Activated T-cell treated with anti-CD3 and anti-CD28 coated beads, Interleukin-2, amount 50 U/mL, for 24 hours (primary cell): ENCODE measurements around the gene POM121C.
"Not testable (repeated sequence)": the region's sequence is repeated elsewhere in the genome, so short reads cannot be mapped to it uniquely, and the experiment has no call there.

Experiments
- DNase-seq: peaks from one replicate; pipeline ENCODE4 v3.0.0-alpha.2; 2020
- H3K27ac Mint-ChIP-seq: 2 replicates; pipeline ENCODE4 v1.8.0; 2020; ENCODE audit warnings: mild to moderate bottlenecking, mixed read lengths
- H3K27me3 Mint-ChIP-seq: 2 replicates; pipeline ENCODE4 v1.8.0; 2020; ENCODE audit warnings: mixed read lengths
- H3K36me3 Mint-ChIP-seq: 2 replicates; pipeline ENCODE4 v1.8.0; 2020; ENCODE audit warnings: low read depth, mixed read lengths
- H3K4me1 Mint-ChIP-seq: 2 replicates; pipeline ENCODE4 v1.8.0; 2020; ENCODE audit warnings: low read depth, mixed read lengths
- H3K4me3 Mint-ChIP-seq: 2 replicates; pipeline ENCODE4 v1.8.0; 2020; ENCODE audit warnings: mild to moderate bottlenecking, moderate library complexity, mixed read lengths
- H3K9me3 Mint-ChIP-seq: 2 replicates; pipeline ENCODE4 v1.8.0; 2020; ENCODE audit warnings: mixed read lengths

The POM121C gene

DNA sequence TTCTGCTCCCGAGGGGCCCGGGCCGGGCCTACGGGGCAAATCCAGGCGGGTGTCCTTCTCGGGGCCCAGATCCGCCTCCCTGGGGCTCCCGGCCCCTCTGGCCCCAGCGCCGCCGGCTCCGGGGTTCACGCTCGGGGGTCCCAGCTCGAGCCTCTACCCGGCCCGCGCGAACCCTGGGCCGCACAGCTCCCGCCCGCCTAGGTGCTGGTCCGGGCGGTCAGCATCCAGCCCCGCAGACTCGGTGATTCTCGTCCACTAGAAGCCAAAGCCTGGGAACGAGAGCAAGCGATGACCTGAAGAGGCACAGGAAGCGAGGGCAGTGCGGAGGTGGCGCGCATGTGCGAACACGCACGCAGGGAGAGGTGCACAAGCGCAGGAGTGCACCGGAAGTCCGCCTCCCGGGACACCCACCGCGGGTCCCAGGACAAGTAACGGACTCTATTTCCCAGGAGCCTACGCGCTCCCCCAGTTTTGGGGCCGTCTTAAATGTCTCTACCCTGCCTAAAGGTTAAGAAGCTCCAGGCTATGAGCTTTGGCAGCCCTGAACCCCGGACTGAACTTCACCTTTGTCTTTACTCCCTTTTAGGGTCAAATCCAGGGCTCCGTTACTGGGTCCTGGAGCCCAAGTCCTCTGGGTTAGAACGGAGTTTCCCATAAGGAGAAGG is at the start of gene POM121C:
TSS of gene POM121C (minus strand) at position 321 of the 665 bp plus-strand sequence. CDS start 44,803 bp downstream, outside the sequence.
- Mint-ChIP-seq H3K27ac (peak within 1 kb of the TSS; percentile 93), H3K4me3 (peak within 1 kb of the TSS; percentile 95), H3K36me3 (peaks cover 29% of the 10 kb centered on the region), H3K4me1 (peaks cover 15% of the 10 kb centered on the region)
- DNase-seq, result peak; percentile 89
- H3K27me3 Mint-ChIP-seq, H3K9me3 Mint-ChIP-seq: not testable (repeated sequence)

DNA sequence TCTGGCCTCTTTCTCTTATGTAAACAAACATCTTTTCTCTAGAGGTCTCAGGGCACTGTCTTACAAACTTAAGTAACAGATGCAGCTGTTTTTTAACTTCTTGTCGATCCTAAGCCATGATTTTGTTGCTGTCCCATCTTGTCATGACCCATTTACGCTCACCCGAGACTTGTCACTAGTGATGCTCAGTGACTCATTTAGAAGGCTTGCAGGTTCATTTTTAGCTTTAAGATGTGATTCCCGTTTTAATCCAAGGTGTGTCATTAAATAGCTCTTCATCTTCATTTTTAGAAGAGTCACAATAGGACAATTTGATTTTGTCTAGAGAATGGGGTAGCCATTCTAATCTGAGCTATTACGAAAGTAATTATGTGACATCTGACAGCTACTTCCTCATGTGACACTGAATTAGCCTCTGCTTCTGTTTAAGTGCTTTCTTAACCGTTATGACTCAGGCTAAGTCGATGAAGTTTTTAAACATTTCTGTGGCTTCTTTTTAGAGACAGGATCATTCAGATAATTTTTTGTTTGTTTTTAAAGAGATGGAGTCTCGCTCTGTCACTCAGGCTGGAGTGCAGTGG is 48.7 kb upstream of the POM121C start:
- peaks cover 6% of the 10 kb centered on the region for H3K4me1 Mint-ChIP-seq
- no peaks in the 10 kb centered on the region for H3K9me3 Mint-ChIP-seq
- no peaks in the 10 kb centered on the region for H3K36me3 Mint-ChIP-seq
- H3K4me3 Mint-ChIP-seq, result no peak overlapping the region
- DNase-seq, result no peak
- peak overlapping the region; percentile 5 for H3K27ac Mint-ChIP-seq
- H3K27me3 Mint-ChIP-seq, result no peaks in the 10 kb centered on the region

GRCh38 chr7:75533926-75534325 is 47.8 kb upstream of the POM121C start:
- H3K4me1 Mint-ChIP-seq, result peaks cover 6% of the 10 kb centered on the region
- H3K36me3 Mint-ChIP-seq, result no peaks in the 10 kb centered on the region
- H3K9me3 Mint-ChIP-seq, result no peaks in the 10 kb centered on the region
- no peak overlapping the region for H3K27ac Mint-ChIP-seq
- no peak overlapping the region for H3K4me3 Mint-ChIP-seq
- no peak for DNase-seq
- no peaks in the 10 kb centered on the region for H3K27me3 Mint-ChIP-seq

DNA sequence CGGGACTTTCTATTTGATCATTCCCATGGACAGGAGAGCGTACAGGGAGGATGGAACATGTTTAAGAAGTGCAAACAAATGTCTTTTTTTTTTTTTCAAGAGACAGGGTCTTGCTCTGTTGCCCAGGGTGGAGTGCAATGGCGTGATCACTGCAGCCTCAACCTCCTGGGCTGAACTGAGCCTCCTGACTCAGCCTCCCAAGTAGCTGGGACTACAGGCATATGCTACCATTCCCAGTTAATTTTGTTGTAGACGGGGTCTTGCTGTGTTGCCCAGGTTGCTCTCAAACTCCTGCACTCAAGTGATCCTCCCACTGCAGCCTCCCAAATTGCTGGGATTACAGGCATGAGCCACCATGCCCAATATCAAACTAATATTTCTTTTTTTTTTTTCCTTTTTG is 46.5 kb upstream of the POM121C start:
- H3K27ac Mint-ChIP-seq, result no peak overlapping the region
- no peaks in the 10 kb centered on the region for H3K9me3 Mint-ChIP-seq
- no peaks in the 10 kb centered on the region for H3K27me3 Mint-ChIP-seq
- H3K36me3 Mint-ChIP-seq, result peaks cover 2% of the 10 kb centered on the region
- peaks cover 9% of the 10 kb centered on the region for H3K4me1 Mint-ChIP-seq
- DNase-seq, result no peak
- no peak overlapping the region for H3K4me3 Mint-ChIP-seq

GRCh38 chr7:75531359-75531821 is 45.3 kb upstream of the POM121C start:
- peaks cover 12% of the 10 kb centered on the region for H3K36me3 Mint-ChIP-seq
- H3K4me1 Mint-ChIP-seq, result peaks cover 17% of the 10 kb centered on the region
- H3K27ac Mint-ChIP-seq, result no peak overlapping the region
- no peak for DNase-seq
- H3K9me3 Mint-ChIP-seq, result no peaks in the 10 kb centered on the region
- H3K4me3 Mint-ChIP-seq, result no peak overlapping the region
- H3K27me3 Mint-ChIP-seq, result no peaks in the 10 kb centered on the region

DNA sequence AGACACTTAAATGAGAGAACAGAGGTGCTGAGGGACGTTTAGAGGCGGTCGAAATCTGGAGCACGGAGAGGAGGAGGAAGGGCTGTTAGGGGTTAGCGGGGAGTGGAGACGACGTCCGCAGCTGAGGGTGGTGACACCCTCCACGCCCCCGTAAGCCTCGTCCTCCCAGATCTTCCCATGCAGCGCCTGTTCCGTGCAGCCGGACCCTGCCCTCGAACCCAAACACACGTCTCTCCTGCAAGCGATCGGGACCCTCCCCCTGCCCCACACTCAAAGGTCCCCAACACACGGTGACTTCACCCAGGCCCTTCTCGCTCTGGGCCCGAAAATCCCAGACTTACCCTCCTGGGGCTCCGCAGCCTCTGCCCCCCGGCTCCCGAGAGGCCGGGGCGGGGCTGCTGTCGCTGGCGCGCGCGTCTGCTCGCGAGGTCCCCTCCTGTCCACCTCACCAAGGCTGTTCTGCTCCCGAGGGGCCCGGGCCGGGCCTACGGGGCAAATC is 41.2 kb upstream of the POM121C start:
- peaks cover 49% of the 10 kb centered on the region for H3K36me3 Mint-ChIP-seq
- H3K4me1 Mint-ChIP-seq, result peaks cover 42% of the 10 kb centered on the region
- not testable (repeated sequence) for H3K9me3 Mint-ChIP-seq, H3K27me3 Mint-ChIP-seq, DNase-seq
- peak overlapping the region; percentile 97 for H3K4me3 Mint-ChIP-seq
- peak overlapping the region; percentile 91 for H3K27ac Mint-ChIP-seq

DNA sequence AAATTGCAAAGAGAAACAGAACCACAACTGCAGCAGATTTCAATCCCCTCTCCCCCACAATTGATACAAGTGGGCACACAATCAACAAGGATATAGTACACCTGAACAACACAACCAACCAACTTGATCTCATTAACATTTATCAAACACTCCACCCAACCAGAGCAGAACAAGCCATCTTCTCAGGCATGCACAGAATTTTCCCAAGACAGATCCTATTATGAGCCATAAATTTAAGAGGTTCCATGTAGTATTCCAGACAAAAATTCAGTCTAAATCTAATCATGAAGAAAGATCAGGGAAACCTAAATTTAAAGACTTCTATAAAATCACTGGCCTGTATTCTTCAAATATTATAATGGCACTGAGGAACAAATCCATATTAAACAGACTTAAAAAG is 35.6 kb upstream of the POM121C start:
- Mint-ChIP-seq H3K36me3 (peaks cover 85% of the 10 kb centered on the region), H3K4me1 (peaks cover 49% of the 10 kb centered on the region)
- H3K9me3 Mint-ChIP-seq, H3K27ac Mint-ChIP-seq, H3K27me3 Mint-ChIP-seq, DNase-seq, H3K4me3 Mint-ChIP-seq: not testable (repeated sequence)

GRCh38 chr7:75518842-75519241 is 32.7 kb upstream of the POM121C start:
- H3K4me1 Mint-ChIP-seq, result peaks cover 26% of the 10 kb centered on the region
- DNase-seq, H3K27ac Mint-ChIP-seq, H3K9me3 Mint-ChIP-seq, H3K4me3 Mint-ChIP-seq, H3K27me3 Mint-ChIP-seq: not testable (repeated sequence)
- peaks cover 71% of the 10 kb centered on the region for H3K36me3 Mint-ChIP-seq

- DNase-seq, H3K27me3 Mint-ChIP-seq, H3K4me3 Mint-ChIP-seq, H3K27ac Mint-ChIP-seq, H3K9me3 Mint-ChIP-seq, H3K4me1 Mint-ChIP-seq: not testable (repeated sequence)
- H3K36me3 Mint-ChIP-seq, result peaks cover 25% of the 10 kb centered on the region
Measured at GRCh38 chr7:75509033-75509432, 22.9 kb upstream of the POM121C start.

DNA sequence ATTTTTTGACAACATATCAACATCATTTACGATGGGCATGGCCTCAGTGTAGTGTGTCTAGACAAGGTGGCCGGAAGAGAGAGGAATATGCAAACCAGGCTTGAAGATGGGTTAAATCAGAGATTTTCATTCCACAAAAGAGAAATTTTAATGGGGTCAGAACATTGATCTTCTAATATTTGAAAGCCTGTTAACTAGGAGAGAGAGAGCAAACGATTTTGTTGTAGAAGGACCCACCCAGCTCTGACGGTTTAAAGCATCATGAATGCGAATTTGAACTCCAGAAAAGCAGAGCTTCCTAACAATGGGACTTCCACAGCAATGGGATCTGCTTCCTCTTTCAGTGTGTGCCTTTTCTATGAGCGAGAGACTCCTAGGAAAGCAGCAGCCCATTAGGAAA is 5.9 kb upstream of the POM121C start, which contains the start of gene SPDYE5:
TSS of gene SPDYE5 (plus strand) at position 301 of the 400 bp plus-strand sequence. CDS start 1,728 bp downstream, outside the sequence.
- not testable (repeated sequence) for H3K27ac Mint-ChIP-seq, H3K4me1 Mint-ChIP-seq, H3K9me3 Mint-ChIP-seq, H3K4me3 Mint-ChIP-seq, H3K27me3 Mint-ChIP-seq, H3K36me3 Mint-ChIP-seq, DNase-seq

- H3K27me3 Mint-ChIP-seq, H3K9me3 Mint-ChIP-seq: not testable (repeated sequence)
- Mint-ChIP-seq H3K36me3 (peaks cover 29% of the 10 kb centered on the region), H3K4me3 (peak overlapping the region; percentile 95), H3K27ac (peak overlapping the region; percentile 93), H3K4me1 (peaks cover 15% of the 10 kb centered on the region)
- DNase-seq, result peak; percentile 61
Measured at GRCh38 chr7:75485355-75485978, 632 bp downstream of the POM121C start.

DNA sequence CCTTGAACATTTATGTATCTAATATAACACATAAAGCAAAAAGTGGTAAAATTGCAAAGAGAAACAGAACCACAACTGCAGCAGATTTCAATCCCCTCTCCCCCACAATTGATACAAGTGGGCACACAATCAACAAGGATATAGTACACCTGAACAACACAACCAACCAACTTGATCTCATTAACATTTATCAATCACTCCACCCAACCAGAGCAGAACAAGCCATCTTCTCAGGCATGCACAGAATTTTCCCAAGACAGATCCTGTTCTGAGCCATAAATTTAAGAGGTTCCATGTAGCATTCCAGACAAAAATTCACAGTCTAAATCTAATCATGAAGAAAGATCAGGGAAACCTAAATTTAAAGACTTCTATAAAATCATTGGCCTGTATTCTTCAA is 5.8 kb downstream of the POM121C start:
- not testable (repeated sequence) for H3K9me3 Mint-ChIP-seq, H3K27ac Mint-ChIP-seq, DNase-seq, H3K4me3 Mint-ChIP-seq, H3K27me3 Mint-ChIP-seq
- H3K4me1 Mint-ChIP-seq, result peaks cover 19% of the 10 kb centered on the region
- peaks cover 39% of the 10 kb centered on the region for H3K36me3 Mint-ChIP-seq

DNA sequence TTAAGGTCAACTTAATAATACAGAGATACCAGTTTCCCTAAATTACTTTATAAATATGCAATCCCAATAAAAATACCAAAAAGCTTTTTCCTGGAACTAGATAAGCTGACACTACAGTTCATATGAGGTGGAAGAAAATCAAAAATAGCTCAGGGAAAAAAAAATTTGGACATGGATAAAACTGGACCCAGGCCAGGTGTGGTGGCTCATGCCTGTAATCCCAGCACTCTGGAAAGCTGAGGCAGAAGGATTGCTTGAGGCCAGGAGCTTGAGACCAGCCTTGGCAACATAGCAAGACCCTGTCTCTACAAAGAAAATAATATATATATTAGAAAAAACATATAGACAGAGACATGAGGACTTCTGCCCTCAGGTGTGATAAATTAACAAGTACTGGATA is 8.6 kb downstream of the POM121C start:
- not testable (repeated sequence) for H3K27me3 Mint-ChIP-seq, DNase-seq, H3K27ac Mint-ChIP-seq, H3K9me3 Mint-ChIP-seq, H3K4me3 Mint-ChIP-seq
- peaks cover 44% of the 10 kb centered on the region for H3K36me3 Mint-ChIP-seq
- peaks cover 10% of the 10 kb centered on the region for H3K4me1 Mint-ChIP-seq

DNA sequence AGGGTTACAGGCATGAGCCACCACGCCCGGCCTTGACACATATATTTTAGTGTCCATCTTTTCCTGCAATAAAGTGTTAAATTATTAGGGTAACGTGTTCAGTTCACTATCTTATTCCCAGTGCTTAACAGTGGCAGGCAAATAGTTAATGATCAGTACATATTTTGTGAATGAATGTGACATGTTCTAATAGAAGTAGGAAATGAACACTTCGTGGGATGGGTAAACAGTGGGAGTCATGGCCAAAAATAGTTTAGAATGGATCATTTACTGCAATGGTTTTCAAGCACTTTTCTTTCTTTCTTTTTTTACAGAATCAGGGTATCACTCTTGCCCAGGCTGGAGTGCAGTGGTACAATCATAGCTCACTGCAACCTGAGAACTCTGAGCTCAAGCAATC is 15.9 kb downstream of the POM121C start:
- not testable (repeated sequence) for H3K4me3 Mint-ChIP-seq, DNase-seq, H3K9me3 Mint-ChIP-seq, H3K27ac Mint-ChIP-seq, H3K27me3 Mint-ChIP-seq, H3K4me1 Mint-ChIP-seq
- H3K36me3 Mint-ChIP-seq, result peaks cover 70% of the 10 kb centered on the region

DNA sequence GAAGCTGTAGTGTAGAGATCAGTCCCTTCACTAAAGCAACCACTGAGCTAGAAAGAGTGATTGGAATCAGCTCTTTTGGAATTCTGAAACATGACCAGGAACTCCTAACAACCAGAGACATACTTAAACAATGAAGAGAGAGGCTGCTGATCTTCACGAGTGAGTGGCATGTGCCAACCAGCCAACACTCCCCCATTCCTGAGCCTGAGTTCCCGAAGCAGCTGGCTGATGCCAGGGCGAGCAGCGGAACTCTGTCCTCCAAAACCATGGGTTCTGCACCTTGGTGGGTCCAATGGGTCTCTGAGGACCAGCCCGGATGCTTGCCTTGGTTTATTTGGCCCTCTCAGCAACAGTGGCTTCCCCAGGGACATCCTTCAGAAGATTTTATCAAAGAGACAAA is 25.6 kb downstream of the POM121C start:
- H3K4me1 Mint-ChIP-seq, DNase-seq, H3K4me3 Mint-ChIP-seq, H3K9me3 Mint-ChIP-seq, H3K27me3 Mint-ChIP-seq: not testable (repeated sequence)
- Mint-ChIP-seq H3K27ac (peak overlapping the region; percentile 51), H3K36me3 (peaks cover 20% of the 10 kb centered on the region)
